T-helper 9 cell (primary cell): ENCODE results near the gene PAPOLG.
"Not testable (repeated sequence)": the region's sequence is repeated elsewhere in the genome, so short reads cannot be mapped to it uniquely, and the experiment has no call there.

Experiments used
- DNase-seq: peaks from one replicate; pipeline ENCODE4 v3.0.0-alpha.2; 2020

The PAPOLG gene

GRCh38 chr2:60775048-60775639 lies 19.1 kb downstream of the PAPOLG start:
- DNase-seq, result no peak

GRCh38 chr2:60778352-60778751 lies 22.3 kb downstream of the PAPOLG start:
- no peak for DNase-seq

- DNase-seq, result no peak
Observed at GRCh38 chr2:60779426-60779825, 23.4 kb downstream of the PAPOLG start.

- DNase-seq, result no peak
Observed at GRCh38 chr2:60780721-60781120, 24.7 kb downstream of the PAPOLG start.

- DNase-seq, result no peak
Observed at GRCh38 chr2:60793169-60793568, 37.1 kb downstream of the PAPOLG start.

GRCh38 chr2:60794271-60794863 lies 38.3 kb downstream of the PAPOLG start:
- DNase-seq, result no peak

- no peak for DNase-seq
Observed at GRCh38 chr2:60796573-60797509, 40.8 kb downstream of the PAPOLG start.

- DNase-seq, result no peak
Observed at GRCh38 chr2:60804473-60804872, 48.4 kb downstream of the PAPOLG start.

GRCh38 chr2:60806595-60806987 lies 50.5 kb downstream of the PAPOLG start:
- no peak for DNase-seq

- DNase-seq, result no peak
Observed at GRCh38 chr2:60806988-60807681, 51.1 kb downstream of the PAPOLG start.

- no peak for DNase-seq
Observed at GRCh38 chr2:60808330-60808801, 52.3 kb downstream of the PAPOLG start.

- no peak for DNase-seq
Observed at GRCh38 chr2:60811491-60812375, 55.7 kb downstream of the PAPOLG start.

GRCh38 chr2:60817191-60817590 lies 61.1 kb downstream of the PAPOLG start:
- not testable (repeated sequence) for DNase-seq

- no peak for DNase-seq
Observed at GRCh38 chr2:60818272-60818671, 62.2 kb downstream of the PAPOLG start.

GRCh38 chr2:60819155-60819862 lies 63.2 kb downstream of the PAPOLG start:
- peak; percentile 83 for DNase-seq

GRCh38 chr2:60819936-60820335 lies 63.9 kb downstream of the PAPOLG start:
- DNase-seq, result no peak

- DNase-seq, result no peak
Observed at GRCh38 chr2:60820416-60821132, 64.5 kb downstream of the PAPOLG start.

- DNase-seq, result no peak
Observed at GRCh38 chr2:60821133-60821469, 65.0 kb downstream of the PAPOLG start.

- DNase-seq, result no peak
Observed at GRCh38 chr2:60821587-60822302, 65.7 kb downstream of the PAPOLG start.

GRCh38 chr2:60822987-60823386 lies 66.9 kb downstream of the PAPOLG start:
- no peak for DNase-seq
